Measurements from ENCODE around the gene ZSCAN21.
"Not testable (repeated sequence)": the region's sequence is repeated elsewhere in the genome, so short reads cannot be mapped to it uniquely, and the experiment has no call there.

Gene ZSCAN21

DNA sequence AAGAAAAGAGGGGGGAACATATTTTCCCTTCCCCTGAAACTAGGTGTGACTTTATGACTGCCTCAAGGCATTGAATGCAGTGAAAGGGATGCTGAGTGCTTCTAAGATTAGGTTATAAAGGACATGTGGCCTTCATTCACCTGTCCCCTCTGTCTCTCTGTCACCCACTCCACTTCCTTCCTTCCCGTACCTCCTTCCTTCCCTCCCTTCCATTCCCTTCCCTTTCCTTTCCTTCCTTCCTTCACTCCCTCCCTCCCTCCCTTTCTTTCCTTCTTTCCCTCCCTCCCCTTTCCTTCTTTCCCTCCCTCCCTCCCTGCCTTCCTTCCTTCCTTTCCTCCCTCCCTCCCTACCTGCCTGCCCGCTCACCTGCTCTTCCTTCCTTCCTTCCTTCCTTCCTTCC is 38.7 kb upstream of the ZSCAN21 start:
- no peak overlapping the region for H3K4me3 ChIP-seq (ENCODE audit: low read depth, low read length)
- TF ChIP-seq, protein P1, sequence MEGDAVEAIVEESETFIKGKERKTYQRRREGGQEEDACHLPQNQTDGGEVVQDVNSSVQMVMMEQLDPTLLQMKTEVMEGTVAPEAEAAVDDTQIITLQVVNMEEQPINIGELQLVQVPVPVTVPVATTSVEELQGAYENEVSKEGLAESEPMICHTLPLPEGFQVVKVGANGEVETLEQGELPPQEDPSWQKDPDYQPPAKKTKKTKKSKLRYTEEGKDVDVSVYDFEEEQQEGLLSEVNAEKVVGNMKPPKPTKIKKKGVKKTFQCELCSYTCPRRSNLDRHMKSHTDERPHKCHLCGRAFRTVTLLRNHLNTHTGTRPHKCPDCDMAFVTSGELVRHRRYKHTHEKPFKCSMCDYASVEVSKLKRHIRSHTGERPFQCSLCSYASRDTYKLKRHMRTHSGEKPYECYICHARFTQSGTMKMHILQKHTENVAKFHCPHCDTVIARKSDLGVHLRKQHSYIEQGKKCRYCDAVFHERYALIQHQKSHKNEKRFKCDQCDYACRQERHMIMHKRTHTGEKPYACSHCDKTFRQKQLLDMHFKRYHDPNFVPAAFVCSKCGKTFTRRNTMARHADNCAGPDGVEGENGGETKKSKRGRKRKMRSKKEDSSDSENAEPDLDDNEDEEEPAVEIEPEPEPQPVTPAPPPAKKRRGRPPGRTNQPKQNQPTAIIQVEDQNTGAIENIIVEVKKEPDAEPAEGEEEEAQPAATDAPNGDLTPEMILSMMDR (IDR thresholded peaks at IDR 0.05; ENCODE audit: low read depth, low read length) = no peak
- DNase-seq (ENCODE audit: low read depth, low spot score) = no peak
- in situ Hi-C loops (cut with HindIII; ENCODE audit: low sequenced_read_pairs) = no loop called here

DNA sequence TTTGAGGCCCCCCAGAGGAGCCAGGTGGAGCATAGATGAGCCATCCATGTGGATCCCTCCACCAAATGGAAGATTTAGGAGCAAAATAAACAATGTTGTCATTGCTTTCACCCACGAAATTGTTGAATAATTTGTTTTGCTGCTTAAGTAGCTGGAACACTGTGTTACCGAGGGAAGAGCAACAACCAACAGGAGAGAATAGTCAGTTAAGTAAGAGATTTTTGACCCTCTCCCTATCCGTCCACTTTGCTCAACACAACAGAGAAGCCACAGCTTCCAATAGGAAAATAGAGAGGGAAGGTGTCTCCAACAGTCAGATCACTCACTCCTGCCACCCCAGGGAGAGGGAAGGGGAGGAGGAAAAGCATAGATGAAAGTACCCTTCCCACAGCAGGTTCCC is 38.1 kb upstream of the ZSCAN21 start:
- in situ Hi-C loops (cut with HindIII; ENCODE audit: low sequenced_read_pairs) = no loop called here
- no peak for DNase-seq (ENCODE audit: low read depth, low spot score)

DNA sequence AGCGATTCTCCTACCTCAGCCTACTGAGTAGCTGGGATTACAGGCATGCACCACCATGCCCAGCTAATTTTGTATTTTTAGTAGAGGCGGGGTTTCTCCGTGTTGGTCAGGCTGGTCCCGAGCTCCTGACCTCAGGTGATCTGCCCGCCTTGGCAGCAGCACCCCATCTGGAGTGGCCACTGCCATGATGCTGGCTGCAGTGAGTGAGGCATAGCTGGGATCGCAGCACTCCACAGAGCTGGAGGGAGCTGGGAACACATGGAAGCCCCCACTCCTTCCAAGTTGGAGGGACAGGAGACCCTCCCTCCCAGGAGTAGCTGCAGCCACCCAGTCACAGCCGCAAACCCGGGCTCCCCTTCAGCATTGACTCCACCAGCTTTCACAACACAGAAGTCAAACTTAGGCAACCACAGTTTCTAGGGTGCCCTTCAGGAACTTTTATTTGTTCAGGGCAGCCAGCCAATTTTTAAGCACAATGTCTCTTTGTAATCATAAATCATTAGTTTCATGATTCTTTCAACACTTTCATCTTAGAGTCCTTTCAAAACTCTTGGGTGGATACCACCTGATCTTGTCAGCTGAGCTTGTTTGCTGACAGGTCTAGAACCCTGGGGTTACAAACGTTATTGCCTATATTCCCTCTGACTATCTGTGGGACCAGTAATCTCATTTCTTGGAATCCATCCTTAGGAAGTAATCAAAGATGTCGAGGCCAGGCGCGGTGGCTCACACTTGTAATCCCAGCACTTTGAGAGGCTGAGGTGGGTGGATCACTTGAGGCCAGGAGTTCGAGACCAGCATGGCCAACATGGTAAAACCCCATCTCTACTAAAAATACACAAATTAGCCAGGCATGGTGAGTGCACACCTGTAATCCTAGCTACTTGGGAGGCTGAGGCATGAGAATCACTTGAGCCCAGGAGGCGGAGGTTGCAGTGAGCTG is 36.9 kb upstream of the ZSCAN21 start:
- DNase-seq (ENCODE audit: low read depth, low spot score); H3K4me3 ChIP-seq (ENCODE audit: low read depth, low read length); in situ Hi-C loops (cut with HindIII; ENCODE audit: low sequenced_read_pairs): not testable (repeated sequence)

More for the DNA sequence above, 38.1 kb upstream of the ZSCAN21 start:
- TF ChIP-seq, protein P1 (IDR thresholded peaks at IDR 0.05; ENCODE audit: low read depth, low read length) = no peak
- H3K4me3 ChIP-seq (ENCODE audit: low read depth, low read length) = no peak overlapping the region

DNA sequence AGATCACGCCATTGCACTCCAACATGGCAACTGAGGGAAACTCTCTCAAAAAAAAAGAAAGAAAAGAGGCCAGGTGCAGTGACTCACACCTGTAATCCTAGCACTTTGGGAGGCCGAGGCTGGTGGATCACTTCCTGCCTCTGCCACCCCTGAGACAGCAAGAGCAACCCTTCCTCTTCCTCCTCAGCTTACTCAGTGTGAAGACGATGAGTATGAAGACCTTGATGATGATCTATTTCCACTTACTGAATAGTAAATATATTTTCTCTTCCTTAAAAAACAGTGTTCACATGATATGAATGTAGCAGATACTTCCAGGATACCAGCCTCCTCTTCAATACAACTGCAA is 36.3 kb upstream of the ZSCAN21 start:
- no peak for DNase-seq (ENCODE audit: low read depth, low spot score)
- TF ChIP-seq, protein P1 (IDR thresholded peaks at IDR 0.05; ENCODE audit: low read depth, low read length) = no peak
- in situ Hi-C loops (cut with HindIII; ENCODE audit: low sequenced_read_pairs) = no loop called here
- no peak overlapping the region for H3K4me3 ChIP-seq (ENCODE audit: low read depth, low read length)

DNA sequence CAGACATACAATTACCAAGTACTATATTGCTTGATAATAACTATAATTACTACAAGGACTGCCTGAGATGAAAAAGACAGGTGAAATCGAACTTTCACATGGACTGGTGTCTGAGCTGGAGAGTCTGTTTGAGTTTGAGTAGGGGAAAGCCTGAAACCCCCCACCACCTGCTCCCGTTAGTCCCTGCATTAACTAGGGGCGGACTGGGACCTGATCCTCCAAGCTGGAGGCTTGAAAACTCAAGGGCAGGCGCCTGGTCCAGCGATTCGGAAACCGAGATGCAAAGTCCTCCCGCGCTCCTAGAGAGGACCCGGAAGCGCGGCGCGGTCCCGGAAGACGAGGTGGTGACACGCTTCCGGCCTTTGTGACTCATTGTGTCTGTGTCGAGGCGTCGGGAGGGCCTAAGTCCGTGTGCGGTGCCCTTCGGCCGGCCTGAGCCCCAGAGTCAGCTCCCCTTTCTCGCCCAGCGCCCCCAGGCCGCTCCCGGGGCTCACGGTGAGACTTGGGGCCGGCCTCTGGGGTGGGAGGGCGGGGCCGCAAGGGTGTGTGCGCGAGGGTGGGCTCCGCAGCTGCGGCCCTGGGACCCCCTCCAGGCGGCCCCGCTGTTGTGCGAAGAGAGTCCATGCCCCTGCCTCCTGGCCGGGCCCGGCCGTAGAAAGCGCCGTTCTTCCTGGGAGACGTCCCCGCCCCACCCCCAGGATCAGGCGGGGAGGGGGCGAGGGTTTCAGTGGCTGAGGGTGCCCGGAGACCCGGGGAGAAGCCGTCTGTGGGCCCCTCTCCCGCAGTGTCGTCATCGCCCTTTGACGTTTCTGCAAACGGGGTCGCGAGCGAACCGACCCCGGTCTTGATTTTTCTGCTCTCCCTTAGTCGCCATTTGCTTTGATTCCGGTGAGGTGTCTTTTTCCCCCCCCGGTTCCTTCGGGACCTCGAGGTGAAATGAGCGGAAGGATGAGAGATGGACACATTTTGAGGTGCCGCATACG is 34.1 kb upstream of the ZSCAN21 start, which contains the start of gene ZKSCAN1:
ZKSCAN1 (plus strand) TSS at position 365 of the 983 bp plus-strand sequence. CDS start 7,911 bp downstream, outside the sequence.
- H3K4me3 ChIP-seq (ENCODE audit: low read depth, low read length) = peak within 1 kb of the TSS; percentile 98
- DNase-seq (ENCODE audit: low read depth, low spot score) = peak; percentile 92
- TF ChIP-seq, protein P1 (IDR thresholded peaks at IDR 0.05; ENCODE audit: low read depth, low read length) = no peak
- in situ Hi-C loops (cut with HindIII; ENCODE audit: low sequenced_read_pairs) = no loop called here

DNA sequence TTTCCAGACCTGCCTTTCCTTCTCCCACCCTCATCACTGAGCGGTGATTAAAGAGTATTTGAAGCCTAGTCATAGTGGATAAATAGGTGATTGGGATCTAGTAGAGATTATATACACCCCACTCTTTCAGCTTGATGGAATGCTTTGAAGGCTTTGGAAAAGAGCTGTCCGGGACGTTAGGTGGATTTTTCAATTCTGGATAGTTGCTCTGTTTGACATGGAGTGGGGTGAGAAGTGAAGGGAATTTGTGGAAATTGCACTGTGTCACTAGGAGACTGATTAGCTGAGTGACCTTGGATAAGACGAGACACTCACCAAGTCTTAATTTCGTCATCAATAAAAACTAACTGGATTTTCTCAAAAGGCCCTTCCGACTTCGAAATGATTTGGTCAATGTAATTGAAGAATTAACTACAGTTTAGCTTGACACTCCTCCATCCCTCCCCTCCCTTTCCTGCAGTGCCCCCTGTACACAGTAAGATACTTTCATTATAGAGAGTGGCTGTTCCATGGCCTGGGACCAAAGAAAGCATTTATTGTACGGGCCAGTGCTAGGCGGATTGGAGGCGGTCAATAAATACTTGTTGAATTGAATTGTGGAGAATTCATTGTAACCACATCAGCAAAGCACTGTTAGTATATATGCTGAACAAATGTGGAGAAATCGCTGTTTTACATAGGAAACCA is 33.2 kb upstream of the ZSCAN21 start:
- DNase-seq (ENCODE audit: low read depth, low spot score) = peak; percentile 30

More for the DNA sequence above, 33.2 kb upstream of the ZSCAN21 start:
- H3K4me3 ChIP-seq (ENCODE audit: low read depth, low read length) = peak overlapping the region; percentile 98
- in situ Hi-C loops (cut with HindIII; ENCODE audit: low sequenced_read_pairs) = no loop called here
- TF ChIP-seq, protein P1 (IDR thresholded peaks at IDR 0.05; ENCODE audit: low read depth, low read length) = no peak

Data from astrocyte of the spinal cord (primary cell).